ENCODE measurements around the gene ABHD12B.

The ABHD12B gene

DNA sequence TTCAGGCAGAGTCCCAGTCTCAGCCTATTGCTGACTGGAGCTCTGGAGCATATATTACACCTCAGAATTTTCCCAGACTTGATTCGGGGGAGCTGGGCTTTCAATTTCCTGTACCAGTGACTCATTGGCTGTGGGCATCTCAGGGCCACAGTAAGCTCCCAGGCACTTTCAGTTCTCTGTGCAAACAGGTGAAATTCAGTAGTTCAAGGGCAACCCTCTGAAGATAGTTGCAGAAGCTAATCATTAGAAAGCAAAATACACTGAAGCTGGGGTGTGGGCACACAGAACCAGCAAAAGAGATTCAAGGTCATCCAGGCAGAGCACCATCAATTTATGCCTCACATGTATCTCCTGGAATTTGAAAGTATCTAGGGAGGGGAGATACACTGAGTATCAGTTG is 32.8 kb upstream of the ABHD12B start:
- DNase-seq (ENCODE audit: low spot score) = no peak

GRCh38 chr14:50839691-50840090 is 32.2 kb upstream of the ABHD12B start:
- no peak for DNase-seq (ENCODE audit: low spot score)

GRCh38 chr14:50844391-50844790 is 27.5 kb upstream of the ABHD12B start:
- DNase-seq (ENCODE audit: low spot score) = no peak

GRCh38 chr14:50845166-50845565 is 26.7 kb upstream of the ABHD12B start:
- DNase-seq (ENCODE audit: low spot score) = no peak

- no peak for DNase-seq (ENCODE audit: low spot score)
Observed at GRCh38 chr14:50846226-50846880, 25.5 kb upstream of the ABHD12B start.

DNA sequence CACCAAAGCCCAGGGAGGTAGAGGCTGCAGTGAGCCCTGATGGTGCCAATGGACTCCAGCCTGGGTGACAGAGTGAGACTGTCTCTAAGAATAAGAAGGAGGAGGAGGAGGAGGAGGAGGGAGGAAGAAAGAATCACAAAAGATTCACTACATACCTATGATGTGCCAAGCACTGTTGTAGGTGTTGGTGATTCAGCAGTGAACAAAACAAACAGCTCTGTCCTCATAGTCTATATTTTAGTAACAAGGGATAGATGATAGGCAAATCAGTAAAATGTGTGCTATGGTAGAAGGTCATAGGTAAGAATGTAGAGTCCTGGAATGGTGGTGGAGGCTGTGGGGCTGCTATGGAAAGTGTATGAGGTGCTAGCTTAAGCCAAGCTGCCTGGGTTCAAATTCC is 18.0 kb upstream of the ABHD12B start:
- no peak for DNase-seq (ENCODE audit: low spot score)

DNA sequence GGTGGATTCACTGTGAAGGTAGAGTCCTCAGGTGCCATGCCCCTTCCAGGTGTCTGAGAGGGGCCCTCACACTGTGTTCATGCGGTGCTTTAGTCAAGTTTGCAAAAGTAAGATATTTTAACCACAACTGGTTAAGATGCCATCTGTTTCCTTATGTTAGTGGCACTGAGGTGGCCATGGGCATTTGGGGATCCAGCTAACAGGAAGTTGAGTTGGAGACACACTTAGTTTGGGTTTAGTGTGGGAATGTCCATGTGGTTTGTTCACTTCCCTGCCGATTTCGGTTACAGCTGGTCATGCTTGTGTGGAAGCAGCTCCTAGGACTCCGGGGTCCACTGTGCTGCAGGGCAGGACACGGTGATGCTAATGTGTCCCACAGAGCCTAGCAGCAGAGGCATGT is 17.3 kb upstream of the ABHD12B start:
- no peak for DNase-seq (ENCODE audit: low spot score)

DNA sequence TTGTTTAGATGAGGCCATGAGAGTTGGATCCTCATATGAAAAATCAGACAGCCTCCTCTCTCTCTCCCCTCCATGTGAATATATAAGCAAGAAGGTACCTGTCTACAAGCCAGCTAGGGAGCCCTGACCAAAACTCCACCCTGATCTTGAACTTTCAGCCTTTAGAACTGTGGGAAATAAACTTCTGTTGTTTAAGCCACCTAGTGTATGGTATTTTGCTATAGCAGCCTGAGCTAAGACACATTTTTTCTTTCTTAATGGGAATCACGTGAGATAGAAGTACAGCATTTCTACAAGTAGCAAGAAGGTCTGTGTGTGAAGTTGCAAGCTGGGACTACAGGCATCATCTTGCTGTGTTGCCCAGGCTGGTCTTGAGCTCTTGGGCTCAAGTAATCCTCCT is 16.3 kb upstream of the ABHD12B start:
- DNase-seq (ENCODE audit: low spot score) = no peak

- DNase-seq (ENCODE audit: low spot score) = no peak
Observed at GRCh38 chr14:50856660-50857059, 15.2 kb upstream of the ABHD12B start.

DNA sequence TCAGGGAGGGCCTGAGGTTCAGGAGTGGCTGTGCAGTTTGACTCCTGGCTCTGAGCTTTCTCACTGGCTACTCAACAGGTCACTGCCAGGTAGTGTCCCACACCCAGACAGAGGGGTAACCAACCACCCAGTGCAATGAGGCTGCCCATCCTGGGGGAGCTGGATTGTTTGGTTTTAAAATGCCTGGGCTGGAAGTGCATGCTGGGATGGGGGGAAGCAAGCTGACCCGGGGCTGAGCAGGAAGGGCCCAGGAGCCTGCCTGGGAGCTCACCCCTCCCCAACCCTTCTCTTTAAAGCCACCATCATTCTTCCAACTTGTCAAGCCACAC is 12.6 kb upstream of the ABHD12B start:
- no peak for DNase-seq (ENCODE audit: low spot score)

DNA sequence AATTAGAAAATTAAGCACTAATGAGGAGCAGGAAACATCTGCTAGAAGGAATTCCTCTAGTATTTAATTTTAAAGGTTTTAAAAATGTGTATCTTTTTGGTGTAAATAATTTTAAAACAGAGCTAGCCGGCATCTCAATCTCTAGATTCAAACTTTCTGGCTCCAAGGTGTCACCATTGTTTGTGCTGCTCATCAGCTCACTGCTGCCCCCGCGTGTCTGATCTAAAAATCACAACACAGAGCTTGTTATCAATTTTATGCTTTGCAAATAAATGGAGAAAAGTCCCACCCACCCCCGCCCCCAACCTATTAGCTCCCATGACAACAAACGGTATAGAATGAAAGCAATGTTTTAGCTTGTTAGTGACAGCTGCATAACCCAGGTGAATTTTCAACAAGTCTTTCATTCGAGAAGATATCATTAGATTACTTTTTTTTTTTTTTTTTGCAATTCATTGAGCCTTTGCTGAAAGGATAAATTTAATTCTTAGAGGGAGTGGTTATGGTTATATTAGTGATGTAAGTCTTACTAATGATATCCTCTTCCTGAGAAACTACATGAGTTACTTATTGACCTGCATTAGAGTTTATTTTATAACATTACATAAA is 11.3 kb upstream of the ABHD12B start:
- peak; percentile 85 for DNase-seq (ENCODE audit: low spot score)

- DNase-seq (ENCODE audit: low spot score) = no peak
Observed at GRCh38 chr14:50862036-50862570, 9.8 kb upstream of the ABHD12B start.

- DNase-seq (ENCODE audit: low spot score) = no peak
Observed at GRCh38 chr14:50864237-50864636, 7.6 kb upstream of the ABHD12B start.

DNA sequence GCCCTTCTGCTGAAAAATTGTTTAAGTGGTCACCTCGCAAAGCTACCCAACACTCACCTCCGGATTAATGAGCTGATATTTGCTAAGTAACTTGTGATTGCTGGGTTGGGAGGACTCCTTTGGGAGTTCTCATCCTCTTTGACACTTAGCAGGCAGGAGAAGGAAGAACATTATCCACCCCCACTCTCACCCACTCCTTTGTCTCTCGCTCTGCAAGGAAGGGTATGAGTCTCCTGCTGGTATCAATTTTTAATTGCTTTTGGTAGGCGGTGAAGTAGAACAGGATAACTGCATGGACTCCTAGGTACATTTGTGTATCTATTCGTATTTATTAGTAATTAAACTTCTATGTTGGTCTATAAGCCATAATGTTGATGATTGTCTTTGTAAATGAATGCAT is 6.9 kb upstream of the ABHD12B start:
- DNase-seq (ENCODE audit: low spot score) = no peak

GRCh38 chr14:50865391-50866076 is 6.3 kb upstream of the ABHD12B start:
- no peak for DNase-seq (ENCODE audit: low spot score)

GRCh38 chr14:50871228-50871627 is 625 bp upstream of the ABHD12B start:
- no peak for DNase-seq (ENCODE audit: low spot score)

- DNase-seq (ENCODE audit: low spot score) = no peak
Observed at GRCh38 chr14:50874757-50875156, 2.9 kb downstream of the ABHD12B start.

GRCh38 chr14:50875359-50876070 is 3.7 kb downstream of the ABHD12B start:
- no peak for DNase-seq (ENCODE audit: low spot score)

GRCh38 chr14:50882932-50883826 is 11.3 kb downstream of the ABHD12B start:
- no peak for DNase-seq (ENCODE audit: low spot score)

- no peak for DNase-seq (ENCODE audit: low spot score)
Observed at GRCh38 chr14:50883827-50884197, 12.0 kb downstream of the ABHD12B start.

DNA sequence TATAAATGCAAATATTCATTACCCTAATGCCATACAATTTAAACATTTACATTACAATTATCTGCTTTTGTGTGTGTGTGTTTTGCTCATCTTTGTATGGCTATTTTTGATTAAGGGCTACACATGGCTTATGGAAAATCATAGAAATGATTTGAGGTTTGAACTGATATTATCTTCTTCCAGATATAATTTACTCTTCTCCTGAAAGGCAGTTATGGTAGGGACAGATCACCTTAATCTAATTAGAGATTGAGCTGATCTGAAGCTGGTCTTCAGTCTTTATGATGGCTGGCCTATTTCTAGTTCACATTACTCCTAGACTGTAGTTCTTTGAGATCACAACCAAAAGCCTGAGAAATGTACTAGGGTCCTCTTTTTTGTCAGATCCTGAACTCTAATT is 15.6 kb downstream of the ABHD12B start:
- DNase-seq (ENCODE audit: low spot score) = no peak

DNA sequence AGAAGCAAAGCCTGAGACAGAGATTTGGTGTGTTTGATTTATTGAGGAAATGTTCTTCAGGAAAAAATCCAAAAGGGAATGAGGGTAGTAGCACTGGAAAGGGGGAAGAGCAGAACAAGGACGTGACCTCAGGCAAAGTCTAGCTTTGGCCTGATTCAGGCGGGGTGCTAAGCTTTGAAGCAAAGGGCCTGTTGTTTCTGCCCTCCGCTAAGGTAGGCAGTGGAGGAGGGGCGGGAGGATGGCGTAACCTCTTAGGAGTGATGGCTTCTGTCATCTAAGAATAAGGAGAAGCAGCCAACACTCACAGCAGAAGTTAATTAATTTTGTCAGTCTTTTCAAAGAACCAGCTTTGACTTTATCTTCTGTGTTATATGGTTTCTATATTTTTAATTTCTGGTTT is 20.4 kb downstream of the ABHD12B start:
- no peak for DNase-seq (ENCODE audit: low spot score)

Measured in left forelimb (tissue), 1 donor.